Mucosa of rectum (tissue), 2 donors: ENCODE results near the gene XRCC1.
"Not testable (repeated sequence)": the region's sequence is repeated elsewhere in the genome, so short reads cannot be mapped to it uniquely, and the experiment has no call there.

ENCODE experiments used
- H3K27ac ChIP-seq, 2 donors: one replicate each; pipeline ENCODE4 v1.7.0; 2013; ENCODE audit warnings: inconsistent platforms in 2 of 2, low read depth in 2 of 2, low read length in 2 of 2
- H3K27me3 ChIP-seq, 2 donors: one replicate each; pipeline ENCODE4 v1.7.0; 2013; ENCODE audit warnings: low read length in 2 of 2; ENCODE audit not compliant: control insufficient read depth in 2 of 2, insufficient read depth in 2 of 2
- H3K36me3 ChIP-seq, 2 donors: one replicate each; pipeline ENCODE4 v1.7.0; 2013; ENCODE audit warnings: low read length in 2 of 2; ENCODE audit not compliant: control insufficient read depth in 2 of 2, insufficient read depth in 2 of 2
- H3K4me1 ChIP-seq, 2 donors: one replicate each; pipeline ENCODE4 v1.7.0; 2013; ENCODE audit warnings: low read length in 2 of 2, mild to moderate bottlenecking in 1 of 2; ENCODE audit not compliant: control insufficient read depth in 2 of 2, insufficient read depth in 2 of 2
- H3K4me3 ChIP-seq, 2 donors: one replicate each; pipeline ENCODE4 v1.7.0; 2013; ENCODE audit warnings: low read length in 2 of 2
- H3K9ac ChIP-seq, 2 donors: one replicate each; pipeline ENCODE4 v1.7.0; 2013; ENCODE audit warnings: low read length in 2 of 2, low read depth in 1 of 2, mild to moderate bottlenecking in 1 of 2
- H3K9me3 ChIP-seq, 2 donors: one replicate each; pipeline ENCODE4 v1.7.0; 2013; ENCODE audit warnings: low read length in 2 of 2; ENCODE audit not compliant: control insufficient read depth in 2 of 2
- donor health status: healthy.
- donor health status: Normal muscosa, but diverticular disease.

XRCC1 gene

DNA sequence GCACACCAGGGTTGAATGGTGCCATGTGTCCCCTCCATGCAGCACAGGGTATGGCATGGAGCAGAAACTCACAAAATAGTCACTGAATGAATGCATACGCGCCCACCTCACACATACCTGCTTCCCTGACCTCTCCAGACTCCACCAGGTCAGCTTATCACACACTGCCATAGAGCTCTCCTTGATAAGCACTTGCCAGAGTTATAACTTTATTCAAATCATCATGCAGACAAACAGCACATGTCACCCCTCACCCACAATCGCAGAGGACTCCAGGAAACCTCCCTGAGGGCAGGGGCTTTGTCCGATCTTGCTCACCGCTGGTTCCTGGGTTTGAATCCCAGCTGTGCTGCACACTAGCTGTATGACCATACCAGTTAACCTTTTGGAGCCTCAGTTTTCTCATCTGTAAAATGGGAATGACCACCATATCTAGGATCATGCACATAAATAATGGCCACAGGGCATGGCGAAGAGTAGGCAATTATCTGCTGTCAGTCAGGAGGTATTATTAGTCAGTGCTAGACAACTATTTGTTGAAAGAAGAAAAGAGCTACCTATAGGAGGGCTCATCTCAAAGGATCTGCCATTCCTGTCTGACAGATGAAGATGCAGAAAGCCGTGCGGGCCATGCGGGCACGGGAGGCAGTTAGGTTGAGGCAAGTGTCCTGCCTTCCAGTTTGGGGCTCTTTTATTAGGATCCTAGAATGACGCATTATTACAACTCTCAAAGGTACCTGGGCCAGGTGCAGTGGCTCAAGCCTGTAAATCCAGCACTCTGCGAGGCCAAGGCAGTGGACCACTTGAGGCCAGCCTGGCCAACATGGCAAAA is 14.0 kb downstream of the XRCC1 start:
- no peak overlapping the region for H3K4me3 ChIP-seq

DNA sequence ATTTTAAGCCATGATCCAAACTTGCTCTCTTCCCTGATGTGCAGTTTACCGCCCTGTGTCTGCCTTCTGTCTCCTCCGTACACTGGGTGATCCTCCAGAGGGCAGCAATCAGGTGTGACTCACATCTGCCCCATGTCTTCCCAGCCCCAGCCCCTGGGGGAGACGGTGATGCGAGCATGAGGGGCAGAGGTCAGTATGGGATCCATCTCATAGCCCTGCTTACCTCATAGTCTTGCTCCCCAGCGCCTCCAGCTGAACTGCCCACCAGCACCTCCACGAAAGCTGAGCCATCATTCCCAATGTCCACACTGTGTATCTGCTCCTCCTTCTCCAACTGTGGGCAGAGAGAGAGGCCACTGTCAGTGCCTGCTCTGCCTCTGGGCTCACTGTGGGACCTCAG is 14.6 kb downstream of the XRCC1 start:
- Histone ChIP-seq H3K36me3 (peaks cover 6 to 12% of the 10 kb centered on the region in 2 donors), H3K27me3 (no peaks in the 10 kb centered on the region), H3K4me3 (no peak overlapping the region), H3K27ac (no peak overlapping the region), H3K9me3 (no peaks in the 10 kb centered on the region), H3K9ac (no peak overlapping the region), H3K4me1 (peaks cover 0 to 6% of the 10 kb centered on the region in 2 donors)

More for the DNA sequence above, 14.0 kb downstream of the XRCC1 start:
- H3K36me3 ChIP-seq = peaks cover 6 to 12% of the 10 kb centered on the region in 2 donors
- H3K9ac ChIP-seq = no peak overlapping the region
- H3K9me3 ChIP-seq = no peaks in the 10 kb centered on the region
- peaks cover 0 to 6% of the 10 kb centered on the region in 2 donors for H3K4me1 ChIP-seq
- H3K27ac ChIP-seq = no peak overlapping the region
- H3K27me3 ChIP-seq = no peaks in the 10 kb centered on the region

DNA sequence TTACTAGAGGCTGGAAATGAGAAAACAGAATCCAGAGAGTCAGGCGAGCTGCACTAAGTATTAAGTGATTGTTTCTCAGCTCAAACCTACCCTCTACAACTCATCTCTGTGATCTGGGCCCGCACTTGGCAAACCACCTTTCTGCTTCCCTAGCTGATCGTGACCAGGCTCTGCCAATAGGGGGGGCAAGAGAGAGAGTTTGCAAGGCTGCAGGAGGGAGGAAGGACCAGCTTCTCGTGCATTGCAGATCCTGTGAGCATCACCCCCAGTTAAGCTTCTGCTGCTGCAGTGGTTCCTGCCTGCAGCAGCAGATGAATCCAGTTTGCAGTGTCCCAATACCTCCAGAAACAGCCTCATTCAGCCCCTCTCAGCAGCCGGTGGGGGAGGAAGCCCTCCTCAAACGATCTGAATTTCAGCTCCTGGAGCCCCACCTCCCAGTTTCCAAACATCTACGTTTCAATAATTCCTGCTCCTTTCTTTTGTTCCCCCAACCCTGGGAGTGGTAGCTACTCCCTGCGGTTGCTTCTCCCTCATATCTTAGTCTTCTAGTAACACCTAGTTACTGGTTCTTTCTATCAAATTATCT is 20.0 kb downstream of the XRCC1 start:
- Histone ChIP-seq H3K27ac (no peak overlapping the region), H3K4me3 (no peak overlapping the region), H3K36me3 (peaks cover 29 to 35% of the 10 kb centered on the region in 2 donors), H3K9ac (no peak overlapping the region), H3K27me3 (no peaks in the 10 kb centered on the region), H3K9me3 (no peaks in the 10 kb centered on the region), H3K4me1 (no peaks in the 10 kb centered on the region)

DNA sequence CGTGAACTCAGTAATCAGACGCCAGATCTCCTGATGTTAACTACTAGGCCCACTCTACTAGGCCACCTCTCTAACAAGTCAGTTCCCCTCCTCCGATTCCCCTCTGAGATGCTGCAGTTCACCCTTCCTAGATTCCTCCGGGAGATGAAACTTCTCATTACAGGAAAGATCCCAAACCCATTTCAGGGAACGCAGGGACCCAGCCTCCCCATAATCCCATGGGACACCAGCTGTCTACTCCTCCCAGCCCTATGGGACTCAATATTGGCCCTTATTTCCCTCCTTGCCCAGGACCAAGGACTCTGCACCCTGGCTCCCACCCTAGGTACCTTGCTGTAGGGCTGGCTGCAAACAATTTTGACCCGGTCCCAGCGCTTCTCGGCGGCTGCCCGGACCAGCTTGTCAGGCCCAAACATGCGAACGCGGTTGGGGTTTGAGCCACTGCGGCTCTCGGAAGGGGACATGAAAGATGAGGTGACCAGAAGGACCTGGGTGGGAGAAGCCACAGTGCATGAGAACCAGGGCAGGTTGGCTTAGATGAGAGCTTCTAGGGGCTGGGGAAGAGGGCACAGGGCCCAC is 20.9 kb downstream of the XRCC1 start:
- no peak overlapping the region for H3K27ac ChIP-seq
- no peak overlapping the region for H3K4me3 ChIP-seq
- H3K9me3 ChIP-seq = no peaks in the 10 kb centered on the region
- peaks cover 29 to 40% of the 10 kb centered on the region in 2 donors for H3K36me3 ChIP-seq
- no peaks in the 10 kb centered on the region for H3K27me3 ChIP-seq
- H3K4me1 ChIP-seq = no peaks in the 10 kb centered on the region
- no peak overlapping the region for H3K9ac ChIP-seq

DNA sequence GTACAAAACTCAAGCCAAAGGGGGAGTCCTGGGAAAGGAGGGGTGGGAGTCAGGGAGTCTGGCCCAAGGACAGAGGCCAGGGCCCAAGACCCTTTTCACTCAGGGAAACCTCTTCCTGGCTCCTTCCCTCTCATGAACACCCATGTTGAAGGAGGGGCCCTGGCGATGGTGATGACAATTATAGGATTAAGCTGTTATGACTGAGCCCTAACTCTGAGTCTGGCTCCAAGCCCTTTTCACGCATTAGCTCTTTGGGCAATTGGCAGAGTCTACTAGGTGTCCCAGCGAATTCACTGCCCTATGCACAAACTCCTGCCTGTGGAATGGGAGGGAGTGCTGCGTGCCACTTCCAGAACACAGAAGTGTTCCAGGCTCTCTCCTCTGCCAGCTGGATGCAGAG is 21.7 kb downstream of the XRCC1 start:
- H3K4me3 ChIP-seq = no peak overlapping the region
- H3K27ac ChIP-seq = no peak overlapping the region
- H3K4me1 ChIP-seq = no peaks in the 10 kb centered on the region
- no peaks in the 10 kb centered on the region for H3K27me3 ChIP-seq
- peaks cover 29 to 40% of the 10 kb centered on the region in 2 donors for H3K36me3 ChIP-seq
- no peak overlapping the region for H3K9ac ChIP-seq
- no peaks in the 10 kb centered on the region for H3K9me3 ChIP-seq

DNA sequence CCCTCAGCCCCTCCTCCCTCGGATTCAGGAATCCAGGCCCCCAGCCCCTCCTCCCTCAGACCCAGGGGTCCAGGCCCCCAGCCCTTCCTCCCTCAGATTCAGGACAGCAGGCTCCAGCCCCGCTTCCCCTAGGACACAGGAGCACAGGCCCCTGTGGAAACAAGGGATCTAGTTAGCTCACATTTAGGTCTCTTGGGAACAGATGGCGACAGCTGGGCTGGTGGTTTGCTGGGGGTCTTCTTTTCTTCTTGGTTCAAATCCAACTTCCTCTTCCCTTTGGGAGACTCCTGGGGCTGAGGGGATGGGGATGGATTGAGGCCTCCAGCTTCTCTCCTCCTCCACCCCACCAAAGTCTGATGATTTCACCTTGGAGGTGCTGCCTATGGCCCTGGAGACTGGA is 22.7 kb downstream of the XRCC1 start:
- H3K9me3 ChIP-seq = no peaks in the 10 kb centered on the region
- H3K27ac ChIP-seq = no peak overlapping the region
- peaks cover 29 to 40% of the 10 kb centered on the region in 2 donors for H3K36me3 ChIP-seq
- no peak overlapping the region for H3K4me3 ChIP-seq
- no peaks in the 10 kb centered on the region for H3K27me3 ChIP-seq
- no peaks in the 10 kb centered on the region for H3K4me1 ChIP-seq
- no peak overlapping the region for H3K9ac ChIP-seq

DNA sequence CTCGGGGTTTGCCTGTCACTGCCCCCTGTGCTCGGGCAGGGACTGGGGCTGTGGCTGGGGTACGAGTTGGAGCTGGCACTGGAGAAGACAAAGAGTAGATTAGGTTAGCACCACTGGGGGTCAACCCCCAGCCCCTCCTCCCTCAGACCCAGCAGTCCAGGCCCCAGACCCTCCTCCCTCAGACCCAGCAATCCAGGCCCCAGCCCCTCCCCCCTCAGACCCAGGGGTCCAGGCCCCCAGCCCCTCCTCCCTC is 23.2 kb downstream of the XRCC1 start:
- H3K4me3 ChIP-seq = no peak overlapping the region
- H3K9me3 ChIP-seq = no peaks in the 10 kb centered on the region
- H3K4me1 ChIP-seq = no peaks in the 10 kb centered on the region
- H3K27ac ChIP-seq = no peak overlapping the region
- H3K36me3 ChIP-seq = peaks cover 29 to 40% of the 10 kb centered on the region in 2 donors
- no peak overlapping the region for H3K9ac ChIP-seq
- H3K27me3 ChIP-seq = no peaks in the 10 kb centered on the region

DNA sequence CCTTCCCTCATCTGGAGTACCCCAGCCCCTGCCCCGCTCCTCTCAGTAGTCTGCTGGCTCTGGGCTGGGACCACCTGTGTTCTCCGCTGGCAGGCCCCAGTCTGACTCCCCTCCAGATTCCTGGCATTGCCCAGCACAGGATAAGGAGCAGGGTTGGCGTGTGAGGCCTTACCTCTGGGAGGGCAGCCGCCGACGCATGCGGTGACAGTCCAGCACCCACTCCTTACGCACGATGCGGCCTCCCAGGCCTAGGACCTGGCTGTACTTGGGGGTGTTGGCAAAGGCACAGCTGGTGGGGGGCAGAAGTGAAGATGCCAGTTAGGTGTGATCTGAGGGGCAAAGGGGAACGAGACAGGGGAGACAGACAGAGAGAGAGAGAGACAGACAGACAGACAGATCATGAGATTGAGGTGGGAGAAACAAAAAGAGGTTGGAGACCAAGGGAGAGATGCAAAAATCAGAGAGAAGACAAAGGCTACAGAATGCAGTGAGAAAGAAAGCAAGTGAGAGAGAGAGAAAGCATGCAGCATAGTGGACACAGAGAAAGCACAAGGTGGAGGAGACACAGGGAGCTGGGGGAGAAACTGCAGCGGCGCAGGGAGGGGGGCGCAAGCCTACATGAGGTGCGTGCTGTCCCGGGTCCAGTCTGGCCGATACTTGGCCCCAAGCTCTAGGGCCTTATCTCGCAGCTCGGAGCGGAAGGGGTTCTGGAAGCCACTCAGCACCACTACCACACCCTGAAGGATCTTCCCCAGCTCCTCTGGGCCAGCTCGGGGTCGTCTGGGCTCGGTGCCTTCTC is 23.7 kb downstream of the XRCC1 start:
- Histone ChIP-seq H3K9ac (no peak overlapping the region), H3K27ac (no peak overlapping the region), H3K4me3 (no peak overlapping the region), H3K36me3 (peaks cover 29 to 40% of the 10 kb centered on the region in 2 donors), H3K4me1 (no peaks in the 10 kb centered on the region), H3K9me3 (no peaks in the 10 kb centered on the region), H3K27me3 (no peaks in the 10 kb centered on the region)

DNA sequence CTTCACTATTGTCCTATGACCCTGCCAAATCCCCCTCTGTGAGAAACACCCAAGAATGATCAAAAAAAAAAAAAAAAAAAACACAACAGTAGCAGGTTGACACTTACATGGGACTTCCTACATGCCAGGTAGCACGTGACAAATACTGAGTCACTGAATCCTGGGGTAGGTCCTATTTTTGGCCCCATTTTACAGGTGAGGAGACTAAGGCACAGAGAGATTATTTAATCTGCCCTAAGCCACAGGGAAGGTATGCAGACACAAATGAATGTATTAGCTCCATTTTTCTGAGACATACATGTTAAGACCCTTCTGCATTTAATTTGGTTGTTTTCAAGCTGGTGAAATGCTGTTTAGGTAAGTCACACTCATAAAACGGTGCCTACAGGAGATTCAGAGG is 26.6 kb downstream of the XRCC1 start:
- no peak overlapping the region for H3K9ac ChIP-seq
- peaks cover 33 to 49% of the 10 kb centered on the region in 2 donors for H3K36me3 ChIP-seq
- H3K27me3 ChIP-seq = no peaks in the 10 kb centered on the region
- no peaks in the 10 kb centered on the region for H3K4me1 ChIP-seq
- H3K9me3 ChIP-seq = no peaks in the 10 kb centered on the region
- no peak overlapping the region for H3K27ac ChIP-seq
- H3K4me3 ChIP-seq = no peak overlapping the region

DNA sequence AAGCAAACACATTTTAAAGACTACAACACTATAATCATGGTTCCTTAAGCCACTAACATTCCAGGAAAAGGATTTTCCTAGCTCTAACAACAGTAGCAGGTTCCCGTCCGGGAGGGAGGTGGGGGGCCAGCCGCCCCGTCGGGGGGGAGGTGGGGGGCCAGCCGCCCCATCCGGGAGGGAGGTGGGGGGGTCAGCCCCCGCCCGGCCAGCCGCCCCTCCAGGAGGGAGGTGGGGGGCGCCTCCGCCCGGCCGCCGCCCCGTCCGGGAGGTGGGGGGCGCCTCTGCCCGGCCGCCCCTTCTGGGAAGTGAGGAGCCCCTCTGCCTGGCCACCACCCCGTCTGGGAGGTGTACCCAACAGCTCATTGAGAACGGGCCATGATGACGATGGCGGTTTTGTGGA is 27.4 kb downstream of the XRCC1 start:
- H3K9me3 ChIP-seq, H3K4me1 ChIP-seq, H3K4me3 ChIP-seq, H3K9ac ChIP-seq, H3K27me3 ChIP-seq, H3K27ac ChIP-seq: not testable (repeated sequence)
- peaks cover 36 to 51% of the 10 kb centered on the region in 2 donors for H3K36me3 ChIP-seq
